K562 (cell line): Measurements from ENCODE around the gene MAPT. TPM values are rescaled to one million over a fixed set of nuclear protein-coding genes. Genes with fewer than 3 reads are reported as not detected.
A peak's percentile ranks its signal among the peaks of the same experiment; 100 is the strongest.

ENCODE experiments used
- BACH1 ChIP-seq: fragments of 200-800 bp; sonication (Bioruptor generic); IDR thresholded peaks from 2 replicates; pipeline ENCODE4 v1.6.1; 2016; ENCODE audit warnings: missing genetic modification characterization, missing compliant biosample characterization
- CBX2 ChIP-seq: fragments of 200-600 bp; sonication (generic); IDR thresholded peaks from one replicate; pipeline ENCODE4 v1.6.1; 2012; ENCODE audit warnings: mild to moderate bottlenecking, low read length, inconsistent platforms; ENCODE audit not compliant: insufficient read depth, poor library complexity, severe bottlenecking
- CREM ChIP-seq: IDR thresholded peaks from 2 replicates; pipeline ENCODE4 v1.6.1; 2014; ENCODE audit warnings: antibody characterized with exemption, low read depth
- DIDO1 ChIP-seq: fragments of 450-650 bp; IDR thresholded peaks from 2 replicates; pipeline ENCODE4 v1.6.1; 2016; ENCODE audit warnings: low read depth, missing biosample characterization, missing genetic modification characterization
- ELF2 ChIP-seq: fragments of 250-450 bp; sonication (Bioruptor Pico); IDR thresholded peaks from 2 replicates; pipeline ENCODE4 v1.5.0; 2021; ENCODE audit warnings: mild to moderate bottlenecking
- GTF2A2 ChIP-seq: IDR thresholded peaks from 2 replicates; pipeline ENCODE4 v1.6.1; 2016; ENCODE audit warnings: mild to moderate bottlenecking, missing genetic modification characterization, missing compliant biosample characterization
- RAD51 ChIP-seq: fragments of 450-650 bp; IDR thresholded peaks from 2 replicates; pipeline ENCODE4 v1.7.1; 2016; ENCODE audit warnings: low read depth, mild to moderate bottlenecking, borderline replicate concordance
- RBM17 ChIP-seq: fragments of 200-400 bp; formaldehyde crosslinking; IDR thresholded peaks from 2 replicates; pipeline ENCODE4 v1.6.1; 2017; ENCODE audit warnings: low read depth, mild to moderate bottlenecking, low read length, borderline replicate concordance
- TARDBP ChIP-seq: fragments of 450-650 bp; IDR thresholded peaks from 2 replicates; pipeline ENCODE4 v1.6.1; 2016
- ZEB2 ChIP-seq: fragments of 450-650 bp; IDR thresholded peaks from 2 replicates; pipeline ENCODE4 v1.6.1; 2016
- ZFP1 ChIP-seq: fragments of 450-650 bp; formaldehyde crosslinking; IDR thresholded peaks from 2 replicates; pipeline ENCODE4 v1.4.0; 2020; ENCODE audit warnings: mild to moderate bottlenecking, mixed read lengths
- ZNF174 ChIP-seq: fragments of 250-450 bp; sonication (Bioruptor Pico); IDR thresholded peaks from 2 replicates; pipeline ENCODE4 v1.4.0; 2020; ENCODE audit warnings: mild to moderate bottlenecking
- ZNF175 ChIP-seq: fragments of 200-800 bp; sonication (Bioruptor generic); IDR thresholded peaks from 2 replicates; pipeline ENCODE4 v1.6.1; 2016; ENCODE audit warnings: low read depth, mild to moderate bottlenecking, missing genetic modification characterization, missing compliant biosample characterization
- ZNF583 ChIP-seq: fragments of 250-450 bp; sonication (Bioruptor Pico); IDR thresholded peaks from 2 replicates; pipeline ENCODE4 v1.4.0; 2020
- ZNF589 ChIP-seq: fragments of 200-800 bp; sonication (Bioruptor generic); IDR thresholded peaks from 2 replicates; pipeline ENCODE4 v1.6.1; 2016; ENCODE audit warnings: low read depth, missing genetic modification characterization, missing compliant biosample characterization
- polyA plus RNA-seq, 8 experiments: library from polyadenylated mRNA; depleted of rRNA in 4 of 8; stranded (reverse) in 5 of 8; unstranded in 3 of 8; fragments of >200 nt; fragmentation: Nextera tagmentation in 2 of 8; fragmentation: Illumina TruSeq in 1 of 8; extraction: Ambion mirVana in 2 of 8; extraction: Trizol in 1 of 8; gene quantifications; 2 replicates each; pipeline versions ENCODE4 v1.2.1 to v1.2.3, GENCODE V29; 2011 to 2014; ENCODE audit warnings: inconsistent platforms in 1 of 8, missing spikeins in 1 of 8
- total RNA-seq, 7 experiments: library from RNA; depleted of rRNA in 6 of 7; stranded (reverse); fragments of >200 nt in 6 of 7; fragmentation: Illumina TruSeq in 2 of 7; extraction: Trizol in 2 of 7; gene quantifications; 2 replicates each; pipeline versions ENCODE4 v1.2.1 to v1.2.3, GENCODE V29; 2011 to 2021; ENCODE audit warnings: low replicate concordance in 1 of 7
- TF ChIP-seq, protein P1 (sequence below): fragments of 250-450 bp; sonication (Bioruptor Pico); IDR thresholded peaks from 2 replicates; pipeline ENCODE4 v1.9.0; 2021; ENCODE audit warnings: mild to moderate bottlenecking, inconsistent platforms
- TF ChIP-seq, protein P2 (sequence below): fragments of 250-450 bp; sonication (Bioruptor Pico); IDR thresholded peaks from 2 replicates; pipeline ENCODE4 v1.5.0; 2021; ENCODE audit warnings: mild to moderate bottlenecking, borderline replicate concordance
- TF ChIP-seq, protein P3 (sequence below): IDR thresholded peaks from 3 replicates; pipeline ENCODE4 v1.6.1; 2011; ENCODE audit warnings: borderline replicate concordance, mild to moderate bottlenecking, moderate library complexity; ENCODE audit not compliant: insufficient read length; ENCODE audit errors: extremely low read depth
- TF ChIP-seq, protein P4 (sequence below): fragments of 200-400 bp; formaldehyde crosslinking; IDR thresholded peaks from 2 replicates; pipeline ENCODE4 v1.6.1; 2017; ENCODE audit warnings: mild to moderate bottlenecking, low read depth, low read length, moderate library complexity

MAPT gene
- total and polyA plus RNA-seq, 9 of the 15 experiments (the other 6 are each of a cell fraction or from before 2014, with no cell fraction given) = 0.04 to 1.1 (median 0.36) TPM

DNA sequence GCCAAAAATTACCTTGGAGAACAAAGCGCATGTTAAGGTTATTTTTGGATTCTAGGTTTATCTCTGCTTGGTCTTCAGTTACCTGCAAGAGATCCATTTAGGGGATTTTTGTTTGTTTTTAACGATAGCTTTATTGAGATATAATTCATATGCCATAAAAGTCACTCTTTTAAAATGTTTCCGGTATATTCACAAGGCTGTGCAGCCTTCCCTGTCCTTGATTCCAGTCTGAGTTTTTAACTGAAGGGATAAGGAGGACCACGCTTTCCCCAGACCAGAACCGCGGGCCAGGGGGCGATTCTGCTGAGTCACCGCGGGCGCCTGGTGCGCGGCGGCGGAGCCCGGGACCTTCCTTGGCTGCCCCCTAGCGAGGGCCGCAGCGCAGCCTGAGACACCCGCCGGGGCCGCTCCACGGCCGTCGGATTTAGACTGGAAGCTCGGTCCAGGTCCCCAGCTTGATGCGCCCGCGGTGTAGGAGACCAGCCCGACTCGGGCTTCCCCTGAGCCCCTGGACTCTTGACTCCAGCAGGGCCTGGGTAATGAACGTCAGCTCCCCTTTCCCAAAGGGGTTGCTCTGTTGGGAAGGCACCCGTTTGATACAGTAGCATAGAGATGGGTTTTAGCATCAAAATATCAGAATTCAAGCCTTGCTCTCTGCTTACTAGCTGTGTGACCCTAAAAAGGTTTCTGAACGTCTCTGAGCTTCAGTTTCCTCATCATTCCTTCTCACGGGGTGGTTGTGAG is 54.7 kb downstream of the MAPT start (continued):
- TF ChIP-seq RBM17 = no peak
- TF ChIP-seq BACH1 (tag) = peak; percentile 96
- TF ChIP-seq ZFP1 (CRISPR knock-in tag) = no peak
- TF ChIP-seq, protein P1, sequence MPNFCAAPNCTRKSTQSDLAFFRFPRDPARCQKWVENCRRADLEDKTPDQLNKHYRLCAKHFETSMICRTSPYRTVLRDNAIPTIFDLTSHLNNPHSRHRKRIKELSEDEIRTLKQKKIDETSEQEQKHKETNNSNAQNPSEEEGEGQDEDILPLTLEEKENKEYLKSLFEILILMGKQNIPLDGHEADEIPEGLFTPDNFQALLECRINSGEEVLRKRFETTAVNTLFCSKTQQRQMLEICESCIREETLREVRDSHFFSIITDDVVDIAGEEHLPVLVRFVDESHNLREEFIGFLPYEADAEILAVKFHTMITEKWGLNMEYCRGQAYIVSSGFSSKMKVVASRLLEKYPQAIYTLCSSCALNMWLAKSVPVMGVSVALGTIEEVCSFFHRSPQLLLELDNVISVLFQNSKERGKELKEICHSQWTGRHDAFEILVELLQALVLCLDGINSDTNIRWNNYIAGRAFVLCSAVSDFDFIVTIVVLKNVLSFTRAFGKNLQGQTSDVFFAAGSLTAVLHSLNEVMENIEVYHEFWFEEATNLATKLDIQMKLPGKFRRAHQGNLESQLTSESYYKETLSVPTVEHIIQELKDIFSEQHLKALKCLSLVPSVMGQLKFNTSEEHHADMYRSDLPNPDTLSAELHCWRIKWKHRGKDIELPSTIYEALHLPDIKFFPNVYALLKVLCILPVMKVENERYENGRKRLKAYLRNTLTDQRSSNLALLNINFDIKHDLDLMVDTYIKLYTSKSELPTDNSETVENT (CRISPR knock-in tag) = no peak
- no peak for TF ChIP-seq ZNF583
- no peak for TF ChIP-seq GTF2A2 (tag)
- TF ChIP-seq, protein P2, sequence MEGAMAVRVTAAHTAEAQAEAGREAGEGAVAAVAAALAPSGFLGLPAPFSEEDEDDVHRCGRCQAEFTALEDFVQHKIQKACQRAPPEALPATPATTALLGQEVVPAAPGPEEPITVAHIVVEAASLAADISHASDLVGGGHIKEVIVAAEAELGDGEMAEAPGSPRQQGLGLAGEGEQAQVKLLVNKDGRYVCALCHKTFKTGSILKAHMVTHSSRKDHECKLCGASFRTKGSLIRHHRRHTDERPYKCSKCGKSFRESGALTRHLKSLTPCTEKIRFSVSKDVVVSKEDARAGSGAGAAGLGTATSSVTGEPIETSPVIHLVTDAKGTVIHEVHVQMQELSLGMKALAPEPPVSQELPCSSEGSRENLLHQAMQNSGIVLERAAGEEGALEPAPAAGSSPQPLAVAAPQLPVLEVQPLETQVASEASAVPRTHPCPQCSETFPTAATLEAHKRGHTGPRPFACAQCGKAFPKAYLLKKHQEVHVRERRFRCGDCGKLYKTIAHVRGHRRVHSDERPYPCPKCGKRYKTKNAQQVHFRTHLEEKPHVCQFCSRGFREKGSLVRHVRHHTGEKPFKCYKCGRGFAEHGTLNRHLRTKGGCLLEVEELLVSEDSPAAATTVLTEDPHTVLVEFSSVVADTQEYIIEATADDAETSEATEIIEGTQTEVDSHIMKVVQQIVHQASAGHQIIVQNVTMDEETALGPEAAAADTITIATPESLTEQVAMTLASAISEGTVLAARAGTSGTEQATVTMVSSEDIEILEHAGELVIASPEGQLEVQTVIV (CRISPR knock-in tag) = no peak
- TF ChIP-seq TARDBP = no peak
- TF ChIP-seq ZNF589 (CRISPR knock-in tag) = no peak
- TF ChIP-seq ELF2 (CRISPR knock-in tag) = no peak
- TF ChIP-seq ZNF175 (CRISPR knock-in tag) = no peak
- TF ChIP-seq, protein P3, sequence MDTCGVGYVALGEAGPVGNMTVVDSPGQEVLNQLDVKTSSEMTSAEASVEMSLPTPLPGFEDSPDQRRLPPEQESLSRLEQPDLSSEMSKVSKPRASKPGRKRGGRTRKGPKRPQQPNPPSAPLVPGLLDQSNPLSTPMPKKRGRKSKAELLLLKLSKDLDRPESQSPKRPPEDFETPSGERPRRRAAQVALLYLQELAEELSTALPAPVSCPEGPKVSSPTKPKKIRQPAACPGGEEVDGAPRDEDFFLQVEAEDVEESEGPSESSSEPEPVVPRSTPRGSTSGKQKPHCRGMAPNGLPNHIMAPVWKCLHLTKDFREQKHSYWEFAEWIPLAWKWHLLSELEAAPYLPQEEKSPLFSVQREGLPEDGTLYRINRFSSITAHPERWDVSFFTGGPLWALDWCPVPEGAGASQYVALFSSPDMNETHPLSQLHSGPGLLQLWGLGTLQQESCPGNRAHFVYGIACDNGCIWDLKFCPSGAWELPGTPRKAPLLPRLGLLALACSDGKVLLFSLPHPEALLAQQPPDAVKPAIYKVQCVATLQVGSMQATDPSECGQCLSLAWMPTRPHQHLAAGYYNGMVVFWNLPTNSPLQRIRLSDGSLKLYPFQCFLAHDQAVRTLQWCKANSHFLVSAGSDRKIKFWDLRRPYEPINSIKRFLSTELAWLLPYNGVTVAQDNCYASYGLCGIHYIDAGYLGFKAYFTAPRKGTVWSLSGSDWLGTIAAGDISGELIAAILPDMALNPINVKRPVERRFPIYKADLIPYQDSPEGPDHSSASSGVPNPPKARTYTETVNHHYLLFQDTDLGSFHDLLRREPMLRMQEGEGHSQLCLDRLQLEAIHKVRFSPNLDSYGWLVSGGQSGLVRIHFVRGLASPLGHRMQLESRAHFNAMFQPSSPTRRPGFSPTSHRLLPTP = no peak
- peak; percentile 52 for TF ChIP-seq CREM
- no peak for TF ChIP-seq RAD51
- no peak for TF ChIP-seq ZEB2
- TF ChIP-seq CBX2 = no peak
- TF ChIP-seq, protein P4, sequence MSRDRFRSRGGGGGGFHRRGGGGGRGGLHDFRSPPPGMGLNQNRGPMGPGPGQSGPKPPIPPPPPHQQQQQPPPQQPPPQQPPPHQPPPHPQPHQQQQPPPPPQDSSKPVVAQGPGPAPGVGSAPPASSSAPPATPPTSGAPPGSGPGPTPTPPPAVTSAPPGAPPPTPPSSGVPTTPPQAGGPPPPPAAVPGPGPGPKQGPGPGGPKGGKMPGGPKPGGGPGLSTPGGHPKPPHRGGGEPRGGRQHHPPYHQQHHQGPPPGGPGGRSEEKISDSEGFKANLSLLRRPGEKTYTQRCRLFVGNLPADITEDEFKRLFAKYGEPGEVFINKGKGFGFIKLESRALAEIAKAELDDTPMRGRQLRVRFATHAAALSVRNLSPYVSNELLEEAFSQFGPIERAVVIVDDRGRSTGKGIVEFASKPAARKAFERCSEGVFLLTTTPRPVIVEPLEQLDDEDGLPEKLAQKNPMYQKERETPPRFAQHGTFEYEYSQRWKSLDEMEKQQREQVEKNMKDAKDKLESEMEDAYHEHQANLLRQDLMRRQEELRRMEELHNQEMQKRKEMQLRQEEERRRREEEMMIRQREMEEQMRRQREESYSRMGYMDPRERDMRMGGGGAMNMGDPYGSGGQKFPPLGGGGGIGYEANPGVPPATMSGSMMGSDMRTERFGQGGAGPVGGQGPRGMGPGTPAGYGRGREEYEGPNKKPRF = no peak
- no peak for TF ChIP-seq ZNF174
- TF ChIP-seq DIDO1 (tag) = no peak
